HUDEP-2 (cell line): Measurements from ENCODE around the gene AMBRA1.

Experiments
- DNase-seq, 76 experiments: peaks; one replicate each; lab custom pipeline; 2025; ENCODE audit not compliant: unreplicated experiment in 76 of 76; lab: John Stamatoyannopoulos, UW

Gene AMBRA1

DNA sequence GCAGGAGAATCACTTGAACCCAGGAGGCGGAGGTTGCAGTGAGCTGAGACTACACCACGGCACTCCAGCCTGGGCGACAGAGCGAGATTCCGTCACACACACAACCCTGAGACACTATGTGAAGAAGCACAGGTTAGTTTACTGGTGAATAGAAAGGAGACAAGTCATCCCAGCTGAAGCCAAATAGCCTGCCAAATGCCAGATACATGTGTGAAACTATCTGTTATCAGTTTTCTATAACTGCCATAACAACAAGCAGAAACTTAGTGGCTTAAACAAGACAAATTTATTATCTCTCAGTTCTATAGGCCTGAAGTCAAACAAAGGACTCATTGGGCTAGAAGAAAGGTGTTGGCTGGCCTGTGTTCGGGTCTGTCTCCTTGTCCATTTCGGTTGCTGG lies 114.2 kb downstream of the AMBRA1 start:
- peak in 2 of 76 experiments; percentile 7 to 18 for DNase-seq

DNA sequence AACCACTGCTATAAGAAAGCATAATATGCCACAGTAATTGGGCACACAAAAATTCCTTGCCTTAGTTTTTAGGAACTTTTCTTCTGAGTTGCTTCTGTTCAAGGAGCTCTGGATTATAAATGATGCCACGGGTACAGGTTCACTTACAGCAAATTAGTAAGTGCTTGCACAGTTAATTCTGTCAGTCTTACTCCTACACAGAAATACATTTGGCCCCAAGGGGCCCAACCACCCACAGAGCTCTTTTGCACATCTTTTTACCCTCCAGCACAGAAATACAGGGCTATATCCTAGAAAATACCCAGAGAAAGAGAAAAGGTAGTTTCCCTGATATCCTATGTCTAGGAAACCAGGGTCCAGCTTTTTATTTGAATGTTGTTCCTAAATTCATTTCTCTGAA lies 115.6 kb downstream of the AMBRA1 start:
- no peak for DNase-seq

DNA sequence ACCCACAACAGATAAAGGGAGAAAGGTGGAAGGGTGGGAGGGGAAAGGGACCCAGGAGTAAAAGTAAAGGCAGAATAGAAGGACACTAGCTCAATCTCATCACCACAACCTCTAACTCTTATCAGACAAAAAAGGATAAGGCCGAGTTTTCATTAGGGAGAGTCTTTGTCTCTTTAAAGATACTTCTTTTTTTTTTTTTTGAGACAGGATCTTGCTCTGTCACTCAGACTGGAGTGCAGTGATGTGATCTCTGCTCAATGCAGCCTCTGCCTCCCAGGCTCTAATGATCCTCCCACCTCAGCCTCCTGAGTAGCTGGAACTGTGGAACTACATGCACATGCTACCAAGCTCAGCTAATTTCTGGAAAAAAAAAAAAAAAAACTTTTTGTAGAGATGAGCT lies 116.7 kb downstream of the AMBRA1 start:
- no peak for DNase-seq

DNA sequence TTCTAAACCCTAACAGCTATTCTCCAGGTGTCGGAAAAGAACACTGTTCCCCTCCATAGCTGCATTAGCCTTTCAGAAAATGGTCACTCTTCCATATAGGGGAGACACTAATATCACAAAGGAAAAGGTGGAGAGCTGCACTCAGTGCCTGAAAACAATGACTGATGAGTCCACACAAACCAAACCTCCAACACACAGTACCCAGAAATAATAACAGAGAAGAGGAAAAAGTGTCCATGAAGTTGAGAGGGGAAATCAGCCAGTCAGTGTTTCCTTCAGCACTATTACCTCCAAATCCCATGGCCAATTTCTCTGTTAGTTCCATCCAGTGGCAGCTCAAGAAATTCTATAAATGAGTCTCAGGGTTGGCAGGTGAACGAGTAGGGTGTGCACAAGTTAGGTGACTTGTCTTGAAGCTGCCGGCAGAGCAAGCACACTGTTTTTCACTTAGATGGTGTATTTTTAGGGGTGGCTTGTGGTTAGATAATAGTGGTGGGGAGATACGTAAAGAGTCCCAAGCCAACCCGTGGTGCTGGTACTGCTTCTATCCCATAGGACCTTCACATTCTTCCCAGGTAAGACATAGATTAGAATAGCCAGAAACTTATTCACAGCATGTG lies 117.8 kb downstream of the AMBRA1 start:
- no peak for DNase-seq

DNA sequence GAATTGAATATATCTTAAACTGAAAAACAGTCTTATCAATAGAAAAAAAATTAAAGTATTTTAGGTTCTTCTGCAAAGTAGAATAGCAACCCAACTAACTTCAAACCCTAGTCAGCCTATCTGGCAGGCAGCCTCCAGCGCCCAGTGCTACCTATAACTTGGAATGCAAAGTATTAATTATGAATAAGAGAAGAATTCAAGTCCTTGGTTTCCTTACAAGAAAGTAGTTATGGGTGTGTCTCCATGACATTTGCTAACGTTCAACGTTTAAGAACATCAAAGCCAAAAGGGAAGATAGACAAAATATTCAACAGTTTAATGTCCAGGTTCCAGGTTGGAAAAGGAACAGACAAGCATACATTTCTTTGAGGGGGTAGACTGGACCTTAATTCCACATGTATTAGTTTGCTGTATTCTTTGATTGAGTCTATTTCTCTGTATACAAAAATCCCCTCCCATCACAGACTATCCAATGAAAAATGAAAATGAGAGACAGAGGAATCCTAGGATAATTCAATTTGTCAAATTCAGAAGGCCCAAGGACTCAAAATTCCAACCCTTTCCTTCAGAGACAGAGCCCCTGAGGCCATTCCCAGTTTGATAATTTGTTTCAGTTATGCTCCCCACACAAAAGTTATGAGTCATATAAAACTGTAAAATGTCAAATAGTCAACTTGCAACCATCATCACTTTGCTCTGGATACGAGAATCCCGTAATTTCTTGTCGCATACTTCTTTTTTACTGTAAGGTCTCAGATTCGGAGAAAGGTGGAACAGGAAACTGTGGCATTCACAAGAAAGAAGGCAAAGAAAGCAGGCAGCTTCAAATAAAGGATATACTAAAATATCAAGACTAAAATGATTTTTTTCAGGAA lies 118.5 kb downstream of the AMBRA1 start:
- DNase-seq = no peak

DNA sequence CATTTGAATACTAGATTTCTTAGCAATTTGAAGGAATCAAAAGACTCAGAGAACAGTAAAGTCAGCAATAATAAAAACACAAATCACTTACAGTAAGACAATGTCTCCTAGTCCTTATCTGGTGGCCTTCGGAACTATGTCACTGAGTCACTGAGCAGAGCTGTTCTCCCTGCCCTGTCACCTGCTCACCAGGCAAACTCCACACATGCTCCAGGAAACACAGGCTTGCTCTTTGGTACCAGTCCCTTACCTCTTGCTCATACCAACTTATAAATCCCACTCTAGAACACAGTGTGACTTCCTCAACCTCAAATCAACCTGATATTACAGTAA lies 121.2 kb downstream of the AMBRA1 start:
- no peak for DNase-seq

DNA sequence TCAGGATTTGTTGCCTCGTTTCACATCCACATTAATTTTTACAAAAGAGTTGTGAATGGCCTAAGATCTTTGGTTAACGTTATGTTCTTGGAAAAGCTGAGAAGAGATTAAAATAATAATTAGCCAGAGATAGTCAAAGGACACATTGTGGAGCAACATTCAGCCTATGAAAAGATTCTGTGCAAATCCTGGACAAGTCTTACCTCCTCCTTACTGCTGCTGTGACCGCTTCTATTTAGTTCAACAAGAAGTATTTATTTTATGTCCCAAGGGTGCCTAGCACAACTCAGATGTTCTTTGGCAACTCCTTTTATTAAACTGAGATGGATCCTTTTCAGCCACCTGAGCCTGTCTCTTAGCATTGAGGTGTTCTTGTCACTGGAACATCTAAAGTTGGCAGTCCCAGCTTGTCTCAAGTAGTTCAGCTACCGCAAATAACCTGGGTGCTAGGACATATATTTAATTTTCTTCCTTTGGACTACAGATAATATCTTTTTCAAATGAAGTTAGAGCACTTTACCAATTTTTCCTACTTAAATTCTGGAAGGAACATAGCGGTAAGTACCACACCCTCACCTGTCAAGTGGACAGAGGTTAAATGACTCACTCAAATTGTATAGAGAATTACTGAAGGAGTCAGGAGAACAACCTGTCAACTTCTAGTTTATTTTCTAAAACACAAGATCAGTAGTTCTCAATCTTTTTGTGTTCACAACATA lies 121.7 kb downstream of the AMBRA1 start:
- no peak for DNase-seq

DNA sequence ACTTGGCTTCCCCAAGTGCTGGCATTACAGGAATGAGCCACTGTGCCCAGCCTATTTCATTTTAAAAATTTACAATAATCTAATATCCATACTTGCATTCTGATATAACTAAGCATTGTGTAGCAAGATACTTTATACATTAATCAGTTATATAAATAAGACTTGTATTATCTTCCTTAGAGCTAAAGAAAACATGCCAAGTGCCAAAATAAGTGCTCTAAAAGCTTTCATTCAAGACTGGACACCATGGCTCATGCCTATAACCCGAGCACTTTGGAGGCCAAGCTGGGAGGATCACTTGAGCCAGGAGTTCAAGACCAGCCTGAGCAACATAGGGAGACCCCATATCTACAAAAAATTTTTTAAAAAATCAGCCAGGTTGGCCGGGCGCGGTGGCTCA lies 123.9 kb downstream of the AMBRA1 start:
- no peak for DNase-seq

DNA sequence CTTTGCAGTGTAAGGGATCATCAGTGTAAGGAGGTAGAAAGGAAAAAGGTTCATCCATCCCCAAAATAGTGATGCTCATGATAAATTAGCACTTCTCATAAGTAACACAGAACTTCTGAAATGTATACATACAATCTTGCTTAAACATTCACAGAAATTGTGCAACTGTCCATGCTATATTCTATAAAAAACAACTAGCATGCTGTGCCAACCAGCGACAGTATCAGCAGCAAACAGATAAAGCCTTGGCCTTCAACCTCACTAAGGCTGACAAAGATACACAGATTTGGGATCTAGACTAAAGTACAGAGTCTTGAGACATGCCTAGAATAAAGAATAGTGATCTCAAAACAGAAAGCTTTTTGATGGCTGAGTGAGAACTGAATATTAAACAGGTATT lies 128.1 kb downstream of the AMBRA1 start:
- DNase-seq = no peak

DNA sequence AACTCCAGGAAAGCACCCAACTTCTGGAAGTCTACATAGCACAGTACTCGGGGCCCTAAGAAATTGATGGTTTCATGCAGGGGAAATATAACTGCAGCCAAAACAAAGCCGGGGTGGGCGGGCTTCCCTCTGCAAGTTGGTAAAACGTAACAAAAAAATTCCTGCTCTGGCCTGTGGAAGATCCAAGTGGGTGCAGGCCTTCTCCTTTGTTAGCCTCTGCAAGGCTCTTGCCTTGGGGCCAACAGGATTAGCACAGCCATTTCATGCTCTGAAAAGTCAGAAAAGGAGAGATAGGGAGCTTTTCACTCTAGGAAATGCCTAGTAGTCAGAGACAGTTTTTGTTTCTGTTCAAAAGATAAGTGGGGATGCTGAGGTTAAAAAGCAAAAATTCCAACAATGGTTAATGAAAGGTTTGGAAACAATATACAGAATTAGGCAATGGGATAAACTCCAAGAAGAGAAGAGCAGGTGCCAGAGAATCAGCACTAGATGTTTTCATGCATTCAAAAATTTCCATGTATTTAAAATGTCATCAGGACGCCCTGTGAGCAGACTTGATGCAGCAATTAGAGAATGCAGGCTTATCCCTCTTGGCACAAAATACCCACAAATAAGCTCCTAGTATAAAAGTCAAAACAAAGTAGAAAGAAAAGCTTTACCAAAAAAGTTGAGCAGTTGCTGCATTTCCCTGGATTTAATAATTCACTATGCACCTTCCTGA lies 130.0 kb downstream of the AMBRA1 start:
- DNase-seq = no peak

DNA sequence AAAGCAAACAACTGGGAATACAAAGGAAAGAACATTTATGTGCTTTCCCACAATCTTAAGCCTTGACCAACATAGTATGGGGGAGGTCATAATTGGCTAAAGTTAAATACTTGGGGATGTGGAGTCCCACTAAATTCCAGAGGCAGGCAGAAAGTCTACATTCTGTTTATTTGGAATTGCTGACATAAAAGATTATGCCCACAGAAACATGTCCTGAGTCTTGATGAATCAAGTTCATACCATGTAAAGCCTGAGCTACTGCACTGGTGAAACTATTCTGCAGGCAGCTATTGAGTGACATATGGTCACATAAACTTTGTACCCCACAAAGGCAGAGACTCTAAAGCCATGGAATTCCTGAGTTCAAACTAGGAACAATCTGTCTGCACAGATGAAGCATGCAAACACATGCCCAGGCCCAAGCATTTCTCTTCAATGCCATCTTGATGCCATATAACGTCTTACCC lies 132.3 kb downstream of the AMBRA1 start:
- no peak for DNase-seq

DNA sequence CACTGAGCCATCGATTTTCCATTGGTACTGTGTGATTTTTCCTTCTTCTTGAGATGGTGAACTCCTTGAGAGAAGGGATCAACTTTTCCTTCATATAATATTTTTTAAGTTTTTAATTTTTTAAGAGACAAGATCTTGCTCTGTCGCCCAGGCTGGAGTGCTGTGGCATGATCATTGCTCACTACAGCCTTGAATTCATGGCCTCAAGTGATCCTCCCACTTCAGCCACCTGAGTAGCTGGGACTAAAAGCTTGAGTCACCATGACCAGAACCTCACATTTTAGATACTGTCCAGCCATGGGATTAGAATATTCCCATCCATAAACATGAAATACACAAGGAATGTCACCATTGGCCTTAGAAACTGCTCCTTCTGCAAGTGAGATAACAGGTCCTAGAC lies 135.3 kb downstream of the AMBRA1 start:
- DNase-seq = no peak

DNA sequence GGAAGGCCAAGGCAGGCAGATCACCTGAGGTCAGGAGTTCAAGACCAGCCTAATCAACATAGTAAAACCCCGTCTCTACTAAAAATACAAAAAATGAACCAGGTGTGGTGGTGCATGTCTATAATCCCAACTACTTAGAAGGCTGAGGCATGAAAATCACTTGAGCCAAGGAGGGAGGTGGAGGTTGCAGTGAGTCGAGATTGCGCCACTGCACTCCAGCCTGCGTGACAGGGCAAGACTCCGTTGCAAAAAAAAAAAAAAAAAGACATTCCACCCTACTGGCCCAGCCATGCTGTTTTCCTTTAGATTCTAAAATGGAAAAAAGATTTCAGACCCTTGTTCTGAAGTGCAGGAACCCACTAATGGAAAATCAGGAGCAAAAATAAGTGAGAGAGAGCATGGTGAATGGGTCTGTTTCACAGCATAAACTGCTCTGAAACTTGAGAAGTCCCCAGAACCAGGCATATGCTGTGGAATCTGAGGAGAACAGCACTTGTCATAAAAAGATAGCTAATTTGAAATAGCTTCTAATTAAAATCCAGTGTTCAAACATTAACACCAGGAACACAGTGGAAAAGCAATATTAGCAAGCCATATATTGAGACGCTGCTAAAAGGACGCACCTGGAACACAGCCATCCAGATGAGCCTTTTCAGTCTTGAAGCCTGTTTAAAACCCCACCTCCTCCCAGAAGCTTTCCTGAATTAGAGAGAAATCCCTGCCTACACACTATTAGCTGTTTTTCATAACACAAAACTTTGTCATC lies 136.0 kb downstream of the AMBRA1 start:
- no peak for DNase-seq

DNA sequence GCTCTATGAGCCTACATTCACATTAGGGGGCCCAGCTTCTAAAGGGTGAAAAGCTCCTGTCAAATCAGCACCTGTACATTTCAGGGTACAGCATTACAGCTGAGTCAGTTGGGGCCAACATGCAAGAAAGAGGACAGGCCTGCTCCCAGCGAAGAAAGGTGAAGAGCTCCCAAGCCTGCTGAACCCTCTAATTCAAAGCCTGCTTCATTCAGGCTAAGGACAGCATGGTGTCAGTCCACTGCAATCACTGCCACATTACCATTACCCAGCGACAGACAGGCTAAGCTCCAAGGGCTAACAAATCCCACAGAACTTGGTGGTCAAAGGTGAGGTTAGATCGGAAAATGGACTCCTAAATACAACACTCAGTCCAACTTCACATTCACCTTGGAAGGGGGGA lies 136.8 kb downstream of the AMBRA1 start:
- DNase-seq = no peak

DNA sequence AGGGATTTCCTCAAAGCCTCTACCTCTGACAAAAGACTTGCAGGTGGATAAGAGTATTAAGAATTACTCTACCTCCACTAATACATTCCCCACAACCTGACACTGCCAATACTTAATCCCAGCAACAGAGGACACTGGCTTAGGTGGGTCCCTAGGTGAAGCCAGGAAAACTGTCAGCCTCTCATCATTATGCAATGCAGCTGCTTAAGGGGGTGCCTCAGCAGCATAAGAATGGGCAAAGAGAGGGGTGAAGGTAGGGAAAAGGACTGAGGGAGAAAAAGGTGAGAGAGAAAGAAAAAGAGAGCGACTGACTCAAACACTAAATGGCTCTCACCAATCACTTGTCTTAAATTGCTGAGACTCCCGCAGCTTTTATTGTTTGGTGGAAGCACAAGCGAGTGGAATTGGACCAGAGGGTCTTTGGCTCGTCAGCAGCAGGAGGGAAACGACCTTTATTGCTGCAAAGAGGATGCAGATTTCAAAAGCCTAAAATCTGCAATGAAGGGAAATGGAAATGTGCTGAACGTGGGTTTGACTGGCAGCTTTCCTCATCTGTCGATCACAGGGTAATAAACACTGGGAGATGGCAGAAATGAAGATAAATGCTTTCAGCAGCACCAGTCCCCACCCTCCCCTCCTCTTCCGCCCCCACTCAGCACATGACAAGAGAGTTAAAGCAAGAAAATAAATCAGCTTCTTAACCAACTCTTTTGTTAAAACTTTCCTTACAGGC lies 137.4 kb downstream of the AMBRA1 start:
- peak in 3 of 76 experiments; percentile 9 to 13 (median 10) for DNase-seq

DNA sequence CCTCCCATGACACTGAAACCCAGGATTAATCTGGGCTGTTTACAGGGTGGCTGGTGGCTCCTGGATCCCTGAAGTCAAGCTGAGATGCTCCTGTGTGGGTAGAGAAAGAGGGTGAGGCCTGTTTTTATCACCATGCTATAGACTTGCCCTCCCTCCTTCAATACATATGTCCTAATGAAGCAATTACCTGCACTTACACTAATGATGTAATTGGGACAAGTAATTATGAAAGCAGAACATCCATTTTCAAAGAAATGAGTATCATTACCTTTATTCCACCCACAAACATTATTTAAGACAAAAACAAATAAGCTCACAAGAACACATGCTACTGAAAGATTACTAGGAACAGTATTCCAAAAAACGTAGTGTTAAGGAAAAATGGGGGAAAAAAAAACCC lies 138.0 kb downstream of the AMBRA1 start:
- no peak for DNase-seq

DNA sequence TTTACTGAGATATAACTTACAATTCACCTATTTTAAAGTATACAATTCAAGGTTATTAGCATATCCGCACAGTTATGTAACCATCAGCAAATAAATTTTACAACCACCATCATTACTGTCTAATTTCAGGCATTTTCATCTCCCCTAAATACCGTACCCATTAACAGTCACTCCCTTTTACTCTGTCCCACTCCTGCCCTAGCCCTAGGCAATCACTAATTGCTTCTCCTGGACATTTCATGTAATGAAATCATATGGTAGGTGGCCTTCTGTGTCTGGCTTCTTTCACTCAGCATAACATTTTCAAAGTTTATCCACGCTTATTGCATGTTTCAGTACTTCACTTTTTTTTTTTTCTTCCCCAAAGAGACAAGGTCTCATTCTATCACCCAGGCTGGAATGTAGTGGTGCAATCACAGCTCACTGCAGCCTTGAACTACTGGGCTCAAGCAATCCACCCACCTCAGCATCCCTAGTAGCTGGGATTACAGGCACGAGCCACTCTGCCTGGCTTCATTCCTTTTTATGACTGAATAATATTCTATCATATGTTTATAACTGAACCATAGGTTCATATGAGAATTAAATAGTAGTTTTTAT lies 140.8 kb downstream of the AMBRA1 start:
- no peak for DNase-seq

DNA sequence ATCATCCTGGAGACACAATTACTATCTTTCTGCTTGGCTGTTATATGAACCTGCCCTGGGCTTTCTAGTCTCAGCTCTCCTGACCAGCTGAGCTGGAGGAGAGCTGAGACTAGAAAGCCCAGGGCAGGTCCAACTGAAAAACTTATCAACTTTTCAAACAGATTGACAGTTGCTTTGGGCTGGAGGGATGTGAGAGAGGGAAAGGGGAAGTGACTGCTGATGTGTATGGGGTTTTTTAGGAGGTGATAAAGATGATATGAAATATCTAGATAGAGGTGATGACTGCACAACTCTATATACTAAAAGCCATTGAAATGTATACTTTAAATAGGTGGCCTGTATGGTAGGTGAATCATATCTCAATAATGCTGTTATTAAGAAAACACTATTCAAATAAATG lies 142.1 kb downstream of the AMBRA1 start:
- peak in 8 of 76 experiments; percentile 1 to 30 (median 18) for DNase-seq

DNA sequence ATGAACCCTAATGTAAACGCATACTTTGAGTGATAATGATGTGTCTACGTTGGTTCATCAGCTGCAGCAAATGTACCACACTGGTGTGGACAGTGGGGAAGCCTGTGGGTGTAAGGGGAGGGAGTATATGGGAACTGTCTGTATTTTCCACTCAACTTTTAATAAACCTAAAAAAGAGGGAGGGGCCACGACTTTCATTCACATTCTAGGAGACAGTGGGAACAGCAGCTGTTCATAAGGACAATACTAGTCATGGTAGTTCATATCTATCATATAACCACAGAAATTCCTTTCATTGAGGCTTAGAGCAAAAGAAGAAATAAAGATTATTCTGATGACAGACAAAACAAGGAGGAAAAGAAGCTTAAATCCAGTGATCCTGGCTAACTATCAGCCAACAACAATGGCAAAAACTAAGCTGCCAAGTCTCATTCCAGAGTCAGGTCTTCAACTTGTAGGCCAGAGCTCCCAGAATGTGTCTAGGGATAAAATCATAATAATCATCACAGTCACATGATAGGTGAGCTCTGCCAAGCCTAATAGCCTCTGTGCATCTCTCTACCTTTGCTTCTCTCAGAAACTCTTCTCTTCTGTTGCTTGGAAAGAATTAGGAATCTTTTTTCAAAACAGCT lies 142.9 kb downstream of the AMBRA1 start:
- DNase-seq = no peak
